Measurements from ENCODE around the gene SMIM30. TPM values are rescaled to one million over a fixed set of nuclear protein-coding genes. Genes with fewer than 3 reads are reported as not detected.

The SMIM30 gene
- total RNA-seq, 1 experiment from 2014 or later, result 32.3 TPM

GRCh38 chr7:113084496-113085172, 33.7 kb downstream of the SMIM30 start:
- no peak overlapping the region for H3K27ac Mint-ChIP-seq
- Histone ChIP-seq H2BK15ac (ENCODE audit: low read depth, low read length) (no peak overlapping the region), H3T11ph (ENCODE audit: low read length) (no peak overlapping the region), H4K91ac (ENCODE audit: insufficient read length, low read depth, low read length) (no peak overlapping the region), H4K8ac (replicated peaks; ENCODE audit: insufficient read length, low read depth, low read length) (no peak overlapping the region), H2BK5ac (ENCODE audit: insufficient read length, low read length) (no peak overlapping the region), H3K23ac (ENCODE audit: insufficient read length, low read depth, low read length) (no peak overlapping the region), H4K5ac (ENCODE audit: insufficient read length, low read depth, low read length) (no peak overlapping the region), H3K27ac (ENCODE audit: insufficient read length, low read depth, low read length) (no peak overlapping the region), H3K4me1 (ENCODE audit: insufficient read depth, low read length) (no peaks in the 10 kb centered on the region; the same call in 1 of the 2 replicates), H3K9me3 (ENCODE audit: control insufficient read depth, low read depth, low read length) (no peaks in the 10 kb centered on the region), H2BK120ac (ENCODE audit: low read depth, low read length, poor library complexity, severe bottlenecking) (no peak overlapping the region), H3K56ac (ENCODE audit: insufficient read length, low read depth, low read length) (no peak overlapping the region), H2BK12ac (ENCODE audit: insufficient read length, low read depth, low read length) (no peak overlapping the region), H3K27me3 (ENCODE audit: insufficient read depth, low read length) (peaks cover 37% of the 10 kb centered on the region), H2BK20ac (ENCODE audit: low read depth, low read length, poor library complexity, severe bottlenecking) (no peak overlapping the region), H3K4ac (ENCODE audit: low read depth, low read length) (no peak overlapping the region), H3K4me2 (ENCODE audit: insufficient read depth, insufficient read length, low read length) (no peak overlapping the region), H3K79me2 (ENCODE audit: insufficient read depth, low read length) (no peaks in the 10 kb centered on the region), H3K14ac (ENCODE audit: insufficient read depth, low read length) (no peak overlapping the region), H2AFZ (ENCODE audit: low read length) (no peak overlapping the region), H2AK5ac (ENCODE audit: insufficient read length, low read length) (no peak overlapping the region), H3K23me2 (ENCODE audit: insufficient read length, low read depth, low read length, poor library complexity, severe bottlenecking) (peaks cover 3% of the 10 kb centered on the region), H4K20me1 (ENCODE audit: control insufficient read depth, insufficient read depth, insufficient read length) (no peaks in the 10 kb centered on the region), H3K79me1 (ENCODE audit: insufficient read depth, low read depth, low read length, poor library complexity, severe bottlenecking) (no peaks in the 10 kb centered on the region), H3K9ac (ENCODE audit: extremely low read depth, insufficient read length, low read length) (no peak overlapping the region), H3K18ac (ENCODE audit: insufficient read length, low read depth, low read length) (no peak overlapping the region)
- no CpG with 5 or more reads among the region's 4 CpGs for whole genome bisulfite sequencing (ENCODE audit: extremely low coverage, insufficient read length, low lambda C conversion rate)
- TF ChIP-seq, protein P1, sequence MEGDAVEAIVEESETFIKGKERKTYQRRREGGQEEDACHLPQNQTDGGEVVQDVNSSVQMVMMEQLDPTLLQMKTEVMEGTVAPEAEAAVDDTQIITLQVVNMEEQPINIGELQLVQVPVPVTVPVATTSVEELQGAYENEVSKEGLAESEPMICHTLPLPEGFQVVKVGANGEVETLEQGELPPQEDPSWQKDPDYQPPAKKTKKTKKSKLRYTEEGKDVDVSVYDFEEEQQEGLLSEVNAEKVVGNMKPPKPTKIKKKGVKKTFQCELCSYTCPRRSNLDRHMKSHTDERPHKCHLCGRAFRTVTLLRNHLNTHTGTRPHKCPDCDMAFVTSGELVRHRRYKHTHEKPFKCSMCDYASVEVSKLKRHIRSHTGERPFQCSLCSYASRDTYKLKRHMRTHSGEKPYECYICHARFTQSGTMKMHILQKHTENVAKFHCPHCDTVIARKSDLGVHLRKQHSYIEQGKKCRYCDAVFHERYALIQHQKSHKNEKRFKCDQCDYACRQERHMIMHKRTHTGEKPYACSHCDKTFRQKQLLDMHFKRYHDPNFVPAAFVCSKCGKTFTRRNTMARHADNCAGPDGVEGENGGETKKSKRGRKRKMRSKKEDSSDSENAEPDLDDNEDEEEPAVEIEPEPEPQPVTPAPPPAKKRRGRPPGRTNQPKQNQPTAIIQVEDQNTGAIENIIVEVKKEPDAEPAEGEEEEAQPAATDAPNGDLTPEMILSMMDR (conservative IDR thresholded peaks at IDR 0.05), result no peak
- no peak for DNase-seq
- no peaks in the 10 kb centered on the region for H3K36me3 Mint-ChIP-seq (ENCODE audit: insufficient read depth in 1 of 3, low read depth in 3 of 3)
- H3K4me1 Mint-ChIP-seq, result peaks cover 10 to 16% of the 10 kb centered on the region in 2 experiments
- no peak overlapping the region for H3K4me3 Mint-ChIP-seq
- H3K27me3 Mint-ChIP-seq (ENCODE audit: low read depth), result peaks cover 71% of the 10 kb centered on the region
- no peaks in the 10 kb centered on the region; a peak in 1 of 5 replicates for H3K9me3 Mint-ChIP-seq

All from H9 (cell line).